ENCODE measurements around the gene ADAD2.

- TF ChIP-seq CTCF (conservative IDR thresholded peaks at IDR 0.05) (no peak), ZFX (IDR thresholded peaks at IDR 0.05) (no peak)
Observed at GRCh38 chr16:84166796-84167695, 23.9 kb upstream of the ADAD2 start.

Measured in C4-2B (cell line).